ENCODE measurements around the gene RAB31. TPM values are rescaled to one million over a fixed set of nuclear protein-coding genes. Genes with fewer than 3 reads are reported as not detected.

The RAB31 gene
- total RNA-seq, 3 donors from 2014 or later: 12.8 to 58.5 (median 27.4) TPM

GRCh38 chr18:9715088-9715343, 6.9 kb downstream of the RAB31 start:
- DNase-seq (no peak), ATAC-seq (no peak)
- Histone ChIP-seq H3K36me3 (ENCODE audit: low read depth) (no peaks in the 10 kb centered on the region), H3K4me1 (ENCODE audit: low read depth) (no peaks in the 10 kb centered on the region), H3K4me3 (no peak overlapping the region), H3K9me3 (no peaks in the 10 kb centered on the region)
- intact Hi-C loops (cut with DNase I, micrococcal nuclease): no loop called here
- TF ChIP-seq CTCF (IDR thresholded peaks at IDR 0.05): no peak

- ATAC-seq (no peak), DNase-seq (no peak)
- no peak for TF ChIP-seq CTCF (IDR thresholded peaks at IDR 0.05)
- no peaks in the 10 kb centered on the region for H3K9me3 ChIP-seq
- intact Hi-C loops (cut with DNase I, micrococcal nuclease): no loop called here
- no peaks in the 10 kb centered on the region for H3K36me3 ChIP-seq (ENCODE audit: low read depth)
- H3K4me1 ChIP-seq (ENCODE audit: low read depth): no peaks in the 10 kb centered on the region
- no peak overlapping the region for H3K4me3 ChIP-seq
Measured at GRCh38 chr18:9715978-9716774, 8.1 kb downstream of the RAB31 start.

- no peak for ATAC-seq
- no peak overlapping the region for H3K4me3 ChIP-seq
- intact Hi-C loops (cut with DNase I, micrococcal nuclease): no loop called here
- no peaks in the 10 kb centered on the region for H3K9me3 ChIP-seq
- no peaks in the 10 kb centered on the region for H3K36me3 ChIP-seq (ENCODE audit: low read depth)
- TF ChIP-seq CTCF (IDR thresholded peaks at IDR 0.05): no peak
- DNase-seq: no peak
- no peaks in the 10 kb centered on the region for H3K4me1 ChIP-seq (ENCODE audit: low read depth)
Measured at GRCh38 chr18:9716780-9717563, 8.9 kb downstream of the RAB31 start.

- ATAC-seq (no peak), DNase-seq (no peak)
- intact Hi-C loops (cut with DNase I, micrococcal nuclease): no loop called here
- Histone ChIP-seq H3K4me3 (no peak overlapping the region), H3K9me3 (no peaks in the 10 kb centered on the region), H3K36me3 (ENCODE audit: low read depth) (no peaks in the 10 kb centered on the region), H3K4me1 (ENCODE audit: low read depth) (no peaks in the 10 kb centered on the region)
- TF ChIP-seq CTCF (IDR thresholded peaks at IDR 0.05): no peak
Measured at GRCh38 chr18:9719421-9719981, 11.4 kb downstream of the RAB31 start.

GRCh38 chr18:9720327-9720726, 12.2 kb downstream of the RAB31 start:
- TF ChIP-seq CTCF (IDR thresholded peaks at IDR 0.05): no peak
- intact Hi-C loops (cut with DNase I, micrococcal nuclease): no loop called here
- no peaks in the 10 kb centered on the region for H3K4me1 ChIP-seq (ENCODE audit: low read depth)
- no peak for DNase-seq
- no peak for ATAC-seq
- H3K36me3 ChIP-seq (ENCODE audit: low read depth): no peaks in the 10 kb centered on the region
- H3K4me3 ChIP-seq: no peak overlapping the region
- H3K9me3 ChIP-seq: no peaks in the 10 kb centered on the region

All from mucosa of descending colon (tissue), 3 donors.